Measurements from ENCODE around the gene SLC1A7.

GRCh38 chr1:53145051-53145600 is 2.7 kb upstream of the SLC1A7 start:
- TF ChIP-seq CTCF (IDR thresholded peaks at IDR 0.05; ENCODE audit: insufficient read depth, low read length, poor library complexity, severe bottlenecking) (no peak), EZH2phosphoT487 (conservative IDR thresholded peaks at IDR 0.05; ENCODE audit: low read length) (no peak)
